Ishikawa (cell line): ENCODE measurements around the gene GLI3.

Experiments
- CEBPB ChIP-seq: IDR thresholded peaks from 2 replicates; pipeline ENCODE4 v1.6.1; 2012
- CREB1 ChIP-seq: IDR thresholded peaks from 2 replicates; pipeline ENCODE4 v1.6.1; 2012; ENCODE audit warnings: low read depth
- EGR1 ChIP-seq: IDR thresholded peaks from 2 replicates; pipeline ENCODE4 v1.6.1; 2012
- EP300 ChIP-seq: IDR thresholded peaks from 2 replicates; pipeline ENCODE4 v1.6.1; 2012; ENCODE audit warnings: borderline replicate concordance
- FOXM1 ChIP-seq: IDR thresholded peaks from 2 replicates; pipeline ENCODE4 v1.6.1; 2012; ENCODE audit warnings: low read depth, borderline replicate concordance
- MAX ChIP-seq: IDR thresholded peaks from 2 replicates; pipeline ENCODE4 v1.6.1; 2012
- NFIC ChIP-seq: IDR thresholded peaks from 2 replicates; pipeline ENCODE4 v1.6.1; 2012
- RAD21 ChIP-seq: IDR thresholded peaks from 2 replicates; pipeline ENCODE4 v1.6.1; 2012; ENCODE audit warnings: low read depth
- REST ChIP-seq: IDR thresholded peaks from 2 replicates; pipeline ENCODE4 v1.6.1; 2012; ENCODE audit warnings: low read depth, mild to moderate bottlenecking
- TAF1 ChIP-seq: IDR thresholded peaks from 2 replicates; pipeline ENCODE4 v1.6.1; 2012; ENCODE audit warnings: low read depth, mild to moderate bottlenecking
- TCF12 ChIP-seq: IDR thresholded peaks from 2 replicates; pipeline ENCODE4 v1.6.1; 2012; ENCODE audit warnings: low read depth
- TEAD4 ChIP-seq: IDR thresholded peaks from 2 replicates; pipeline ENCODE4 v1.6.1; 2012
- USF1 ChIP-seq: IDR thresholded peaks from 2 replicates; pipeline ENCODE4 v1.6.1; 2012
- YY1 ChIP-seq: IDR thresholded peaks from 2 replicates; pipeline ENCODE4 v1.6.1; 2012; ENCODE audit warnings: low read depth
- ZBTB7A ChIP-seq: IDR thresholded peaks from 2 replicates; pipeline ENCODE4 v1.6.1; 2012; ENCODE audit warnings: low read depth

The GLI3 gene

GRCh38 chr7:42026622-42027197 lies 210.3 kb downstream of the GLI3 start:
- no peak for TF ChIP-seq EP300
- no peak for TF ChIP-seq TAF1
- no peak for TF ChIP-seq FOXM1
- TF ChIP-seq CEBPB, result no peak
- no peak for TF ChIP-seq NFIC
- no peak for TF ChIP-seq MAX
- TF ChIP-seq CREB1, result no peak
- no peak for TF ChIP-seq ZBTB7A
- no peak for TF ChIP-seq TCF12
- no peak for TF ChIP-seq EGR1
- no peak for TF ChIP-seq USF1
- no peak for TF ChIP-seq TEAD4
- TF ChIP-seq REST, result no peak

GRCh38 chr7:42025635-42026375 lies 211.2 kb downstream of the GLI3 start:
- TF ChIP-seq MAX, result no peak

- TF ChIP-seq CEBPB (no peak), RAD21 (no peak), ZBTB7A (no peak), YY1 (no peak), MAX (no peak), USF1 (no peak), FOXM1 (no peak), EGR1 (no peak), EP300 (no peak), REST (no peak), NFIC (no peak), TCF12 (no peak), TAF1 (no peak), CREB1 (no peak), TEAD4 (no peak)
These were observed 212.5 kb downstream of the GLI3 start for GRCh38 chr7:42024537-42024936.

- TF ChIP-seq EGR1, result no peak
- TF ChIP-seq REST, result no peak
- no peak for TF ChIP-seq TEAD4
- TF ChIP-seq TCF12, result no peak
- no peak for TF ChIP-seq TAF1
- TF ChIP-seq ZBTB7A, result no peak
- no peak for TF ChIP-seq MAX
- no peak for TF ChIP-seq YY1
- no peak for TF ChIP-seq NFIC
- no peak for TF ChIP-seq FOXM1
- TF ChIP-seq CREB1, result no peak
- TF ChIP-seq USF1, result no peak
- no peak for TF ChIP-seq EP300
- TF ChIP-seq CEBPB, result no peak
- TF ChIP-seq RAD21, result no peak
These were observed 213.7 kb downstream of the GLI3 start for GRCh38 chr7:42023262-42023661.
